HG03432 (cell line): Measurements from ENCODE around the gene WDR37.
"Not testable (repeated sequence)": the region's sequence is repeated elsewhere in the genome, so short reads cannot be mapped to it uniquely, and the experiment has no call there.

Experiments used
- ATAC-seq: cut with Tn5 transposase; IDR thresholded peaks from one replicate; pipeline ENCODE4 v1.9.1; 2021; ENCODE audit warnings: mild to moderate bottlenecking, moderate library complexity; ENCODE audit not compliant: unreplicated experiment

WDR37 gene

GRCh38 chr10:1041514-1041913, 14.7 kb upstream of the WDR37 start:
- ATAC-seq = no peak

GRCh38 chr10:1043532-1043995, 12.6 kb upstream of the WDR37 start:
- ATAC-seq = peak; percentile 58

GRCh38 chr10:1044146-1044545, 12.0 kb upstream of the WDR37 start:
- no peak for ATAC-seq

- ATAC-seq = no peak
Observed at GRCh38 chr10:1044964-1045363, 11.2 kb upstream of the WDR37 start.

- ATAC-seq = no peak
Observed at GRCh38 chr10:1045415-1045814, 10.8 kb upstream of the WDR37 start.

- ATAC-seq = no peak
Observed at GRCh38 chr10:1047937-1048336, 8.2 kb upstream of the WDR37 start.

- no peak for ATAC-seq
Observed at GRCh38 chr10:1048349-1048731, 7.8 kb upstream of the WDR37 start.

GRCh38 chr10:1048732-1049424, 7.3 kb upstream of the WDR37 start, which contains the start of gene IDI1:
IDI1 (minus strand) TSS chr10:1049119; CDS start chr10:1049003, 116 bp downstream.
- ATAC-seq = peak; percentile 89

GRCh38 chr10:1049425-1049958, 6.7 kb upstream of the WDR37 start:
- ATAC-seq = no peak

GRCh38 chr10:1050145-1050544, 6.0 kb upstream of the WDR37 start:
- ATAC-seq = no peak

GRCh38 chr10:1050554-1050953, 5.6 kb upstream of the WDR37 start:
- ATAC-seq = no peak

GRCh38 chr10:1054684-1055083, 1.5 kb upstream of the WDR37 start:
- ATAC-seq = no peak

- ATAC-seq = no peak
Observed at GRCh38 chr10:1057106-1057657, 997 bp downstream of the WDR37 start.

GRCh38 chr10:1058017-1058416, 1.8 kb downstream of the WDR37 start:
- no peak for ATAC-seq

GRCh38 chr10:1059902-1060301, 3.7 kb downstream of the WDR37 start:
- no peak for ATAC-seq

GRCh38 chr10:1061930-1062774, 6.0 kb downstream of the WDR37 start:
- ATAC-seq = no peak

GRCh38 chr10:1063232-1063865, 7.2 kb downstream of the WDR37 start:
- ATAC-seq = no peak

GRCh38 chr10:1064964-1065247, 8.7 kb downstream of the WDR37 start:
- ATAC-seq = no peak

GRCh38 chr10:1066734-1067133, 10.5 kb downstream of the WDR37 start:
- ATAC-seq = not testable (repeated sequence)

GRCh38 chr10:1068380-1069361, 12.5 kb downstream of the WDR37 start:
- no peak for ATAC-seq
